Stimulated activated CD8-positive, alpha-beta memory T cell treated with anti-CD3 and anti-CD28 coated beads, Interleukin-4, amount 100 ng/mL, for 4 hours (primary cell): Measurements from ENCODE around the gene BTNL8.

Experiments
- DNase-seq, 2 donors: peaks; one replicate each; pipeline ENCODE4 v3.0.0-alpha.2; 2020; ENCODE audit warnings: low read depth in 2 of 2, low spot score in 1 of 2

The BTNL8 gene, protein sequence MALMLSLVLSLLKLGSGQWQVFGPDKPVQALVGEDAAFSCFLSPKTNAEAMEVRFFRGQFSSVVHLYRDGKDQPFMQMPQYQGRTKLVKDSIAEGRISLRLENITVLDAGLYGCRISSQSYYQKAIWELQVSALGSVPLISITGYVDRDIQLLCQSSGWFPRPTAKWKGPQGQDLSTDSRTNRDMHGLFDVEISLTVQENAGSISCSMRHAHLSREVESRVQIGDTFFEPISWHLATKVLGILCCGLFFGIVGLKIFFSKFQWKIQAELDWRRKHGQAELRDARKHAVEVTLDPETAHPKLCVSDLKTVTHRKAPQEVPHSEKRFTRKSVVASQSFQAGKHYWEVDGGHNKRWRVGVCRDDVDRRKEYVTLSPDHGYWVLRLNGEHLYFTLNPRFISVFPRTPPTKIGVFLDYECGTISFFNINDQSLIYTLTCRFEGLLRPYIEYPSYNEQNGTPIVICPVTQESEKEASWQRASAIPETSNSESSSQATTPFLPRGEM

DNA sequence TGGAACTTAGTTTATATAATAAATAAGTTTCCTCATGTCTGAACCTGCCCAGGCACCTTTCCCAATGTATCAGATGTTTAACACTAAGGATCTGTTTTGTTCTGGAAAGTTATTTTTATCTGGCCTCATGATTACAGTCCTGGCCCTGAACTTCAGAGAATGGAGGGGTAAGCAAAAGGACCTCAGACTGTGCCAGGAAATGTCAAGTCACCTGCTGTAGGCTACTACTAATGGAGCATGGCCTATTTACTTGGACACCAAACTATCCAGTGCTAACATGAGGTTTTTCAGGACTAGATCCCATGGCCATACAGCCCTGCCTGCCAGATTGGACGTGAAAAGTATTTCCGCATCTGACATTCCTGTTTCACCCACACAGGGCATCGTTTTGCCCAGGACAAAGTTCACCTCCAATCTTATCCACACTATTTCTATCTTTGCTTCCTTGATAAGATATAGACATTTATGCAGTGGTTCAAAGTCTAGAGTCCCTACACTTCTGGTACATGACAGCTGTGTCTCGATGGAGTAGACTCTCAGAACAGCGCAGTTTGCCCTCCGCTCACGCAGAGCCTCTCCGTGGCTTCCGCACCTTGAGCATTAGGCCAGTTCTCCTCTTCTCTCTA, at the start of gene BTNL8:
TSS of gene BTNL8 (plus strand) at position 539 of the 626 bp plus-strand sequence. CDS start 152 bp downstream, outside the sequence.
- DNase-seq = no peak

DNA sequence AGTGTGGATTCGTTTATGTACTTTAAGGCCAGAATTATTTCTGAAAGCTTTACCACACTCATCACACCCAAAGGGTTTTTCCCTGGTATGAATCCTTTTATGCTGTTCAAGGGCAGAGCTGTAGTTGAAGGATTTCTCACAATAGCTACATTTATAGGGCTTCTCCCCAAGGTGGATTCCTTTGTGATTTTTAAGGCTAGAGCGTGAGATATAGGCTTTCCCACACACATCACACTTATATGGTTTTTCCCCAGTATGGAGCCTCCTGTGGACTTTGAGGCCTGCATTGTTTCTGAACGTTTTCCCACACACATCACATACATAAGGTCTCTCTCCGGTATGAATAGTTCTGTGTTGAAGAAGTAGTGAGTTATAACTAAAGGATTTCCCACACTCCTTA, 49.1 kb upstream of the BTNL8 start:
- no peak for DNase-seq

DNA sequence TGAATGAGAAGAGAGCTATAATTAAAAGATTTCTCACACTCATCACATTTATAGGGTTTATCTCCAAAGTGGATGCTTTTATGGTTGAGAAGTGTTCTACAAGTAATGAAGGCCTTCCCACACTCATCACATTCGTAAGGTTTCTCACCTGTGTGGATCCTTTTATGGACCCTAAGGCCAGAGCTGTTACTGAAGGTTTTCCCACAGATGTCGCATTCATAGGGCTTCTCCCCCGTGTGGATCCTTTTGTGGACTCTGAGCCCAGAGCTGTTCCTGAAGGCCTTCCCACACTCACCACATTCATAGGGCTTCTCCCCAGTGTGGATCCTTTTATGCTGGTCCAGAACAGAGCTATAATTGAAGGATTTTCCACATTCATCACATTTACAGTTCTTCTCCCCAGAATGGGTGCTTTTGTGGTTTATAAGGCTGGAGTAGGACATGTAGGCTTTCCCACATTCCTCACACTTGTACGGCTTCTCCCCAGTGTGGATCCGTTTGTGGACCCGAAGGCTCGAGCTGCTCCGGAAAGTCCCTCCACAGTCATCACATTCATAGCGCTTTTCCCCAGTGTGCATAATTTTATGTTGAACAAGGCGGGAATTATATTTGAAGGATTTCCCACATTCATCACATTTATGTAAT, 48.4 kb upstream of the BTNL8 start:
- no peak for DNase-seq

DNA sequence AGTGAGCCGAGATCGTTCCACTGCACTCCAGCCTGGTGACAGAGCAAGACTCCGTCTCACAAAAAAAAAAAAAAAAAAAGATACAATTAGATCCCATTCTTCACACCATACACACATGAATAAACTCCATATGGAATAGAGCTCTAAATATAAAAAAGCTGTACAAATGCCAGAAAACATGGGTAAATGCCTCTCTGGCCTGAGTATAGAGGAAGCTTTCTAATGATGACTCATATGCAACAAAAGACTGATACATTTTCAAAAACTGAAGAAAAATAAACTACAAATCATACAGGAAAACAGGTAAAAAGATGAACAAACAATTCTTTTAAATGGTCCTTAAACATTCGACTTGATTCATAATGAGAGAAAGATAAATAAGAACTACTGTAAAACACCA, 46.5 kb upstream of the BTNL8 start:
- DNase-seq = no peak

DNA sequence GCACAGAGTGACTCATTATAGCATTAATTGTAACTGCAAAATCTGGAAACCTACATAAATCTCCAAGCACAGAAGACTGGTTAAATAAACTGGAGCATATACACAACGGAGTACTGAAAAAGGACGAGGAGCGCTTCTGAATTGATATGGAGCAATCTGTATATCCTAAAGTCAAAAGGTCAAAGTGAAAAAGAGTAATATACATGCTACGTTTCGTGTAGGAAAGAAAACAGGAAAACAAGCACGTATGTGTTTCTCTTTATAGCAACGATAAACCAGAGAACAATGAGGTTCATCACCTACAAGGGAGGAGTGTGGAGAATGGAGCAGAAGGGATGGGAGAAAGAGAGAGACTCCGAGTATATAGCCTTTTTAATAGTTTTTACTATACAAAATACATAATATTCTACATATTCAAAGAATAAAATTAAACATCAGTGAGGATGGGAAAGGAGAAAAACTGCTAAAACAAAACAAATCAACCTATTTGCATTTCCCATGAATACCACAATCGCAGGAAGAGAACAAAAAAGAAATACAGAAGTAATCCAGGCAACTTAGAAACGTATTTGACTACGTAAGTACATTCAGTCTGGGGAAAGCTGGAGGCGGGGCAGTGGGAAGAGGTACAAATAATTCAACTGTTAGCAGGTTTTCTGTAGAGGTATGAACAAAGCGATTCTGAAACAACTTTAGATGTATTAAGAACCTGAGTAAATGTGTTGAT, 45.7 kb upstream of the BTNL8 start:
- DNase-seq = no peak

DNA sequence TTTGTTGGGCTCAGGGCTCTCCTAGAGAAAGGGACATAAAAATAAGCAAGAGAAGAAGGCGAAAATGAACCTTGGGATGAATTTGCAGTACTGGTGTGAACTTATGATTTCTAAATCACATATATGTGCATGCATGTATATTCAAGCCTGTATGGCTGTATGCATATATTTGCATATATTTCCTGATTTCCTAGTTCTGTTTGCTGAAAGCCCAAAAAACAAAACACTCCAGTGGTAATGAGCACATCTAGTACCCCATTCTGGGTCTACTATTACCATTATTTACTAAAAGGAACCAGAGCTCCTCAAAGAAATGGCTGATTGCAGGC, 45.1 kb upstream of the BTNL8 start:
- DNase-seq = no peak

DNA sequence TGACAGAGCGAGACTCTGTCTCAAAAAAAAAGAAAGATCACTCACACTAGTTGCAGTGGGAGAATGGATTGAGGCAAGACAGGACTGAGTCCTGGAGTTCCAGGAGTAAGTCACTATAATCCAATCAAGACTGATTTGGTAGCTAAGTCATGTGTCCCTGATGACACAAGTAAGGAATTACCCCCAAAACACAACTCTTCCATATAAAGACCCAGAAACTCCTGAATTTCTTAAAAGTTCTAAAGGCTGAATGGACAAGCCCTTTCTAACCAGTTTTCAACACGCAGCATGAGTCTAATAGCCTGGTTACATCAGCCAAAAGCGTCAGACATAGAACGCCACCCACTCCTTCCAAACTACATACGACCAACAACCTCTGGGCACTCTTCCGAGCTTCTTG, 40.4 kb upstream of the BTNL8 start:
- DNase-seq = no peak

DNA sequence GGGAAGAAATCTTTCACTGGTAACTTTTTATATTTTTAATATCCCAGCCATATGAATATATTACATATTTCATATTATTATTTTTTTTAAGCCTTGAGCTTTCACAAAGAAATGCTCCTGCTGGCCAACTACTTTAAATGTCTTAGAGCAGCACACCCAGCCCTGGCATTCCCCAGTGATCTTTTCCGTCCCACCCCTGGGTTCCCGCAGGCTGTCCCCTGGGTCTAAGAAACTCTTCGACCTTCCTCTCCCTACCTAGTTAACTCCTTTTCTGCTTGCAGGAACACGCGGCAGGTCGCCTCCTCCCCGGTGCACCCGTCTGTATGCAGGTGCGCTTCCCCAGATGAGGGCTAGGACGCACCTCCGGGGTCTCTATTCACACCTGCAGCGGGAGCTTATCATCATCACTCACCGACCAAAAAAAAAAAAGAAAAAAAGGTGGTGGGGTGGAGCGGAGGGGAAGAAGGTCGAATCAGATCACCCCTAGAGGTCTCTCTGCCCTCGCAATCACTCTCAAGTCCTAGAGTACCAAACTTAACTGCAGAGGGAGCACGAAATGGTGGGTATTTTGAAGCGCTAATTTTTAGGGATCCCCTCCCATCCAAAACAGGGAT, 38.6 kb upstream of the BTNL8 start:
- peak in 1 of 2 donors; percentile 12 for DNase-seq

DNA sequence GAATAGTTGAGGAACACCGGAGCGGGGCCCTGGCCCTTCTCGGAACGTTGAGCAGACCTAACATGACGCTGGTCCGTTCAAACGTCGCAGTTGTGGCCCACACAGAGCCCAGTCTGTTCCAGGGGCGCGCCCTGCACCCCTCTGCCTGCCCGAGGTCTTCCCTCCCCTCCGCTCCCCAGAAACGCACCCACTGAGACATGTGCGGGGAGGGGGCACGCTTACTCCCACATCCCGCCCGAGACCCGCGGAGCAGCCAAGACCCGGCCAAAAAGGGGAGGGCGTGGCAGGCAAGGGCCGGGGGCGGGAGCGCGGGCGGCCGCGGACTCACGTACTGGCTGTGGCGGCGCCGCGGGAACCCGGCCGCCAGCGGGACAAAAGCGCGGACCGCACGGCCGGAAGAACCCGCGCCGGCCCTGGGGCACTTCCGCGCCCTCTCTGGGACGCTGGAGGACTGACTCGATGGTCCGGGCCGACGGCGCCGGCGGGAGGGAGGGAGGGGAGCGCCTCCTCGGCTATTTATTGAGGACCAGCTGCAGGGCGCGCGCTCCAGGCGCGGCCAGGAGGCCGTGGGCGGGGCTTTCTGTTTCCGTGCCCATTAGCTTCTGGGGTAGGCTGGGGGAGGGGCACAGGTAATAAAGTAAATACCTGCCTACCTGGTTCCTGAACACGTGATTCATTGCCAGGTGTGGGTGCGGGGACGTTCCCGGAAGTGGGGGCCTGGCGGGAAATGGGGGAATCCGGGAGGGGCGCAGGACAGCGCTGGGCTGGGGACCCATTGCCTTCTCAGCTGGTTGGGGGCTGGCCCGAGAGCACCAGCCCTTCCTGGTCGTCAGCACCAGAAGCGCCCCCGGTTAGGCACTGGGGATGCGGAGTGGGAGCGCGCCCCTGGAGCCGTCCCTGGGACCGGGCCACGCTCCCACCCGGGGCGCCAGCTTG, 37.8 kb upstream of the BTNL8 start, which contains the start of gene ZFP62:
TSS of gene ZFP62 (minus strand) at position 390 of the 936 bp plus-strand sequence. CDS start at position 333, 57 bp downstream.
- peak; percentile 68 to 71 for DNase-seq

DNA sequence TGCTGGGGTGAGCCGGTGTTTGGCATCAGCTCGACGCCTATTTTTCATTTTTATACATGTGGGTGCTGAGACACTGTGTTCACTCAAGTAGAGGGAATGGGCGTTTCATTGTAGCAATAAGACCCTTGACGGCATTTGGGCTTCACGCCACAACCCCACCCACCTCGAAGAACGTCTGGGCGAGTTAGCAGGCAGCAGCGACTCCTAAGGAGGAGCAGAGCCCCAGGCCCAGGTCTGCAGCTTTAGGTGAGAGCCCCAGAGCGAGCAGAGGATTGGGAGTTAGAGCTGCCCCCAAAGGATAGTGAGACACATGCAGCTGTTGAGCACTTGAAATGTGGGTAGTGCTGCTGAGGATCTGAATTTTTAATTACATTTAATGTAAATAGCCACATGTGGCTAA, 36.3 kb upstream of the BTNL8 start:
- DNase-seq = no peak

DNA sequence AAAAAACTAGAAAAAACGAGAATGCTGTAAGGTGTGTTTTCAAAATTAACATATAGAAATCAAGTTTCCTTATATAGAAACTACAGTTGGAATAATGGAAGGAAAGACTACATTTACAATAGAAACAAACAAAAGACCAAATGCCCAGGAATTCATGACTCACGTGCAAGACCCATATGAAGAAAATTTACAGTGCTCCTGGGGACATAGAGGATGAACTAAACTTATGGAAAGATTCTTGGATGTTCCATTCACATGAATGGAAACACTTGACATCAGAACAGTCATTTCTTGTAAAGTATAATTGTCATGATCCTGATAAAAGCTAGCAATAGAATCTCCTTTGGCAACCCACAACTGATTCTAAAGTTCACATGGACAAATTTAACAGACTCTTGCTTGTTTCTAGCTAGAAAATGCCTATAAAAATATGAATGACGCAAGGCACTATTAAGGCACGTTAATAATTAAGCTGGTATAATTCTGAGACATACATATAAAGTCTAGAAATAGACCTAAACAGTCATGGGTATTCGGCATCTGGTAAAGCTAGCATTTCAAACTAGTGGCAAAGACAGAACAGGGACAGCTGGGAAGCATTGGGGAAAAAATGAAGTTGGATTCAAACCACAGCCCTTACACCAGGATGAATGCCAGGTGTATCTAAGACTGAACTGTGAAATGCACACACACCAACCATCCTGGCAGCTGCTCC, 32.8 kb upstream of the BTNL8 start:
- no peak for DNase-seq

DNA sequence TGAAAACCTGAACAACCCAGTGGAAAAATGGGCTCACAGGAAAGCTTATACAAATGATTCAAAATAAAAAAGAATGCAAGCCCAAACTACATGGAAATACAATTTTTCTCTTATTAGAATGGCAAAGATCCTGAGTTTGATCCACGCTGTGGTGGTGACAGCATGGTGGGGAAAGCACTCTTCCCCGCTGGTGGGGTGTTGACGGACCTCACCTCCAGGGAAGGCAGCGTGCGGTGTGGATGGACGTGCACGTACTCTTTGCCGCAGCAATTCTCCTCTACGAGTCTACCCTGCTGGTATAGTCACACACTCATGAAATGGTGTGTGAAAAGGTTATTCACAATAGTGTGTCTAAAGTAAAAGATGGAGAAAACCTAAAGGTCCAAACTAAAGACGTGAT, 32.0 kb upstream of the BTNL8 start:
- no peak for DNase-seq

DNA sequence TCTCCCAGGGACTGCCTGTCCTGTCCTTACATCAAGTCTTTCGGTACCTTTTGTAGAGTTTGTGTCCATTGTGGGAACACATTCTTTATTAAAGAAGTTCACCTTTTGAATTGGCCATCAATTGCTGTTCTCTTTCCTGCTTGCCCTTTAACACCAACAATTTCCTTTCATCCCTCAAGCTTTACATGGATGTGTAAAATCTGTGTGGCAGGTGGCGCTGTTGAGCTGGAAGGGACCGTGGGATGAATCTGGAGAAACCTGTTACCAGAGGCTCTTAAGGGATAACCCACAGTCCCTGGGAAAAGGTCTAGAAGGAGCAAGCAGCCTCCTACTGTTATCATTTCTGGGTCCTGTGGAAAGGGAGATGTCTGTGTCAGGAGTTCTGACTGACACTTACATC, 30.0 kb upstream of the BTNL8 start:
- DNase-seq = peak in 1 of 2 donors; percentile 52

DNA sequence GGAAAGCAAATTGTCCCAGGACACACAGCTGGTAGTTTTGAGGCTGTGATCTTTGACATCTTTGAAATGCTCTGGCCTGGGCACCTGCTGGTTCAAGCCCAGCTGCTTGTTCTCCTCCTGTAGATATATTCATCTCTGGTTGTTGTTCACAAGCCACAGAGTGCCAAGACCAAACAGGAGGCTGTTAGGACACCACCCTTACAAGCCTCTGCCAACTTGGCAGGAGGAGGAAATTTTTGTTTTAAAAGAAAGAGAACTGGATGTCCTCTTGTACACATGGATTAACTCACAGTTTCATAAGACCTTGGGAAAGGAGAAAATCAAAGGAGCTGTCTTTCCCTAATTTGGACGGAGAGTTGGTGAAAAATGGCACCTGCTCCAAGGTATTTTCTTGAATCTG, 29.4 kb upstream of the BTNL8 start:
- no peak for DNase-seq

DNA sequence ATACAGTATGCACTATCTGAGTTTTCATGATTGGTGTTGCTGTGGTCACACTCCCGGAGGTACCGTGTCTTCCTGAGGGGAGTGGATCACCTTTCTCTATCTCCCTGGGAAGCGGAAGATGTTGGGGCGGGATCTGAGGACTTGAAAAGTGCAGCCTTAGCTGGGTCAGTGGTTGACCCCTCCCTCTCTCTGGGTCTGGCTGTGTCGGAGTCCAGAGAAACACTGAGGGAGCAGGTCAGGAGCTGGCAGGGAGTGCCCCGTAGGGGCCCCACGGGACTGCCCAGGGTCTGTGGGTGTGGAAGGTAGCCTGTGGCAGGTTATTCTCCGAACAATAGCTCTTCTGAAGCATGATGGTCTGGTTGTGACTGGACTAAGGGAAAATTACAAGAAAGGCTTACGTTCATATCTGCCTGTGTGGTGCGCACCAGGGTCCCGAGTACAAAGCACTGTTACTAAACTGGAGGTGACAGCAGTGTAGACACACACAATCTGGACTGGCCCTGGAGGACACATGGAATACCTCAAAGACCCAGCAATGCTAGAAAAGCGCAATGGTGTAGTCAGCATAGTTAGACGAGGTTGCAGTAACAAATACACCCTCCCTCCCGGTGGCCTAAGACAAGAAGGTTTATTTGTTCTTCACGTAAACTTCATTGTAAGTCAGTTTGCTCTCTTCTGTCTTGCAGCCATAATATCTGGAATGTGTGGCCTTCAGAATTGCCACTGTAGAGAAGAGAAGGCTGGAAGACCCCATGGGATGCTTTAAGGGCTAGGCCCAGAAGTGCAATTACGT, 28.5 kb upstream of the BTNL8 start:
- no peak for DNase-seq

DNA sequence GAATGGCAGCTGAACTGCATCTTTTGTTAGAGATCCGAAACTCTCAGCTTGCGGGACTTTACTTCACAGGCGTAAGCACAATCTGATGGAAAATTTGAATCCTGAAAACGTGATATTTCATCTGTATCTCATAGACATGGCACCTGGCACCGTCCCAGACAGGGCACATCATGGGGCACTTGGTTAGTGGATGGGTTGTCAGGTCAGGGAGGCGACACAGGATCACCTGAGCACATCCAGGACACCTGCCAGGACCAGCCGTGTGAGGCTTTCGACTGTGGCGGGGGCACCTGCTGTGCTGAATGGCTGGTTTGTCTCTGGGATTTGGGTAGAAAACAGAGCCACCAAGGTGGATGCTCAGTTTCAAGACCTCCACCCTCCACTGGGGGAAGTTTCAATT, 26.5 kb upstream of the BTNL8 start:
- DNase-seq = no peak

DNA sequence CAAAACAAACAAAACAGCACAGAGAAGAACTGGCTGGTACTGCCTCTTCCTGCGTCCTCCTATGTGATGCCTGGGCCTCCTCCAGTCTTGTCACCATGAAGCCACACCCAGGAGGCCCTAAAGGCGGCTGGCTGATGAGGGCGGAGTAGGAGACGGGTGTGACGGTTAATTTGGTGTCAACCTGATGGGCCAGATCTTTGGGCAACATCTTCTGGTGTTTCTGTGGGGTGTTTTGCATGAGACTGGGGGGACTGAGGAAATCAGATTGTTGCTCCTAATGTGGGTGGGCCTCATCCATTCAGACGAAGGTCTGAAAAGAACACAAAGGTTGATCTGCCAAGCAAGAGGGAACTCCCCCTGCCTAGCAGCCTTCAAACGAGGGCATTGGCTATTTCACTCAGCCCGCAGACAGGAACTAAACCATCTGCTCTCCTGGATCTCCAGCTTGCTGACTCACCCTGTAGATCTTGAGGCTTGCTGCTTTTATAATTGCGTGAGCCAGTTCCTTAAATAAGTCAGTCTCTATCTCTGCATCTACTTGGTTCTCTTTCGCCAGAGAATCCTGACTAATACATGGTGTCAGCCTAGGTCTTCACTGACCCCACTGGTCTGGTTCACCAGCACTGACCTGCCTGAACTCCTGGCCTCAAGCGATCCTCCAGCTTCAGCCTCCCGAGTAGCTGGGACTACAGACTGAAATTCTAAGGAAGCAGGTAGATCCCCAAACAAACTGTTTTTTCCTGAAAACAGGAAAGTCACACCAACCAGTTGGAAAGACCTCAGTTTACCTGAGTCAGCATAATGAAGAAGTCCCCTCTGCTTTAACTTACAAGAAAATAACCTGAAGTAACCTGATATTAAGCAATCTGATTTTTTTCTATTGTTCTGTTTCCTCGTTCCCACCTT, 25.1 kb upstream of the BTNL8 start:
- DNase-seq = no peak
